IPS-NIHi7 (cell line): ENCODE results near the gene MAPK12.
"Not testable (repeated sequence)": the region's sequence is repeated elsewhere in the genome, so short reads cannot be mapped to it uniquely, and the experiment has no call there.

ENCODE experiments used
- DNase-seq: peaks from one replicate; pipeline ENCODE4 v3.0.0; 2012; ENCODE audit warnings: mixed read lengths; ENCODE audit errors: extremely low spot score

The MAPK12 gene

DNA sequence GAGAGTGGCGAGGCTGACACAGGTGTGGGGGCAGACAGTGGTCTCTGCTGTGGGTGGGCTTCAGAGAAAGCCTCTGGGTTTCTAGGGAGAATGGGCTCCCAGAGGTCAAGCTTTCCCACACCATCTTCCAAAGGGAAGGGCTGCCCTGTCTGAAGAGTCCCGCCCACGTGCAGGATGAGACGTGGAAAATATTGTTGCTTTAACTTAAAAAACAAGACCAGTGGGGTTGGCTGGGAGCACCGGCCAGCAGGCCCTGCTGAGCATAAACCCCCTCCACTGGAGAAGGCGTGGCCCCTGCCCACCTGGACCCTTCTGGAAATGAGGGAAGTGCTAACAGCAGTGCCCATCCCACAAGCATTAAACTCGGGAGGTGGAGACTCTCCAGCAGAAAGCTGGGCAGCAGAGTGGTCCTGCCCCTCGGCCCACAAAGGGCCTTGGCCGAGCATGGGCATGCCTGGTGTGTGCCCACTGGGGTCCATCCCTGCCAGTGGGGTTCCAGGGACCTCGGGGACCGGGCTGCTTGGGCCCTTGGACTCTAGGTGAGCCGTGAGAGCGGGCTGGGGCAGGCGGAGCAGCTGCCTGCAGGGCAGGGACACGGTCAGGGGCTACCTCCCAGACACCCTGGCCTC lies 45.3 kb downstream of the MAPK12 start:
- DNase-seq = no peak

DNA sequence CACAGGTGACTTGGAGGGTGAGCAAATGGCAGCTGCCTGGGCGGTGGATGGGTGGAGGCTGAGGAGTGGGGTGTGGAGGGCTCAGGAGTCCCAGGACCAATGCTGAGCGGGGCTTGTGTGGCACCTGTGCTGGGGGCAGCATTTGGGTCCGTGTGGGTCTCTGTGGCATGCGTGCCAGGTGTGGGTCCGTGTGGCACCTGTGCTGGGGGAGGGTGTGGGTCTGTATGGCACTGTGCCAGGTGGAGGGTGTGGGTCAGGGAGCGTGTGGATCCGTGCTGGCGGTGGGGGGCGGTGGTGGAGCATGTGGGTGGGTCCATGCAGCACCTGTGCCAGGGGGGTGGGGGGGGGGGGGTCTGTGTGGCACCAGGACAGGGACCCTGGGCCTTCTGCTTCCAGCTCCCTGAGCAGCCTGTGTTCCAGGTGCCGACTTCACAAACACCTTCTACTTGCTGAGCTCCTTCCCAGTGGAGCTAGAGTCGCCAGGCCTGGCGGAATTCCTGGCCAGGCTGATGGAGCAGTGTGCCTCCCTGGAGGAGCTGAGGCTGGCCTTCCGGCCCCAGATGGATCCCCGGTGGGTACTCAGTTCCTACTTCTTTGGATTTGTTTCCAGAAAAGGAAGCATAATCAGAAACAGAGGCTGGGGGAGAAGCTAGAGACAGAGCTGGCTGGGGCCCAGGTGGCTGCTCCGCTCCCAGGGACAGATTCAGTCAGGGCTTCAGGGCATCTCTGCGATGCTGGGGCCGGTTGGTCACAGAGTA lies 46.0 kb downstream of the MAPK12 start:
- no peak for DNase-seq

DNA sequence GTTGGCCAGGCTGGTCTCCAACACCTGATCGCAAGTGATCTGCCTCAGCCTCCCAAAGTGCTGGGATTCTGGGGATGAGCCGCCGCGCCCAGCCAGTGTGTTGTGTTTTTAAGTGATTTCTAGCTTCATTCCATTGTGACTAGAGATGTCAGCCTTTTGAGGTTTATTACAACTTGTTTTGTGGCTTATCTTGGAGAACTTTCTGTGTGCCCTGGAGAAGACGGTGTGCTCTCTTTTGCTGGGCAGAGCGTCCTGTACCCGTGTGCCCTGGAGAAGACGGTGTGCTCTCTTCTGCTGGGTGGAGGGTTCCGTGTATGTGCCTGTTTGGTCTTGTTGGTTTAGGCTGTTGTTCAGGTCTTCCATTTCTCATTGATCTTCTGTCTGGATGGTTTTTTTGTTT lies 48.2 kb downstream of the MAPK12 start:
- no peak for DNase-seq

GRCh38 chr22:50211147-50211546 lies 50.3 kb downstream of the MAPK12 start:
- no peak for DNase-seq

DNA sequence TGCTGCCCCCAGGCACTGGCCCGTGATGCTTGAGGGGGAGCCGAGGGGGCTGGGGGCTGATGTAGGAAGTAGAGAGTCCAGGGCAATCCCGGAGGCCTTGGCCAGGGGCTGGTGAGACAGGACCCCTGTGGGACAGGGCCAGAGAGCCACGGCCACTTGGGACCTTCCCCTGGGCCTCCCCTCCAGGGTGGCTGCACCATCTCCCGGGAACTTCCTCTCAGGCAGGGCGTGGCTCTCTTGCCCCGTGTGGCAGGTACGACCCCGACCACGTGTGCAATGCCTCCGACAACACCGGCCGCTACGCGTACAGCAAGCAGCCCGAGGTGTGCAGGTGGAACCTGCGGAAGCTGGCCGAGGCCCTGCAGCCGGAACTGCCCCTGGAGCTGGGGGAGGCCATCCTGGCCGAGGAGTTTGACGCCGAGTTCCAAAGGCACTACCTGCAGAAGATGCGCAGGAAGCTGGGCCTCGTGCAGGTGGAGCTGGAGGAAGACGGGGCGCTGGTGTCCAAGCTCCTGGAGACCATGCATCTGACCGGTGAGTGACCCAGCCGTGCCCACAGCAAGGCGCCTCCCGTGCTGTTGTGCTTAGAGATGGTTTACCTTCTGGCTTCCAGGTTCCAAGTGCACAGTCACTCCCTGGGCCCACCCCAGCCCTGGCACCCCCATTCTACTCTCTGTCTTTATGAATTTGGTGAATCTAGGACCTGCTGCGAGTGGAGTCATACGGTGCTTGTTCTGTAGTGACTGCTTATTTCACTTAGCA lies 50.9 kb downstream of the MAPK12 start:
- no peak for DNase-seq

- DNase-seq = peak; percentile 75
These were observed 51.6 kb downstream of the MAPK12 start for GRCh38 chr22:50209893-50210292.

- DNase-seq = no peak
These were observed 52.3 kb downstream of the MAPK12 start for GRCh38 chr22:50208939-50209892.

- DNase-seq = no peak
These were observed 53.0 kb downstream of the MAPK12 start for GRCh38 chr22:50208430-50208938.

DNA sequence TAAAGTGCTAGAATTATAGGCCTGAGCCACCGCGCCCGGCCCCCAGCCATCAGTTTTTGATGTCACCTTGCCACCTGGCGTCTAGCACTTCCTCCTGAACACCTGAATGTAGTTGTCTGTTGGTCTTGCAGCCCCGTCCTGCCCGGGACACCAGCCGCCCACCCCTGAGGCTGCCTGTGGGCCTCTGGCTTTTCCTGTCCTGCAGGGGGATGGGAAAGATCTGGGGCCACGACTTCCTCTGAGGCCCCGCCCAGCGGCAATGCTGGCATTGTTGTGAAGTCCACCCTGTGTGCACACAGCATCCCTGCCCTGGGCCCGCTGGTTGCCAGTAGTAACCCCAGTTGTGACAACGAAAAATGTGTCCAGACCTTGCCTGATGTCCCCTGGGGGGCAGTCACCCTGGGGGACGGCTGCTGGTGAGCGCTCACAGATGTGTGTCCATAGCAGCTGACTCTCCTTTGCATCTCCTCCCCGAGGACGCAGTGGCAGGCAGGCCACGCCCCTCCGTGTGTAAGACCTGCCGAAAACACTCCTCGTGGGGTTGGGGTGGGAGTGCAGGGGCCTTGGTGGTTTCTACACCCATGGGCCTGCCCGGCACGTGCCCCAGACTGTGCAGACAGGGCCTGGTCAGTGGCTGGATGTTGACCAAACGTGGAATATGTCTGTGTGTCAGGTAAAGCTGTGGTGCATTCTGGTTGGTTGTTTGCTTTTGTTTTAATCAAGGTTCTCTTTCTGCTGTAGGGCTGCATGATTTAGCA lies 53.9 kb downstream of the MAPK12 start:
- DNase-seq = no peak

DNA sequence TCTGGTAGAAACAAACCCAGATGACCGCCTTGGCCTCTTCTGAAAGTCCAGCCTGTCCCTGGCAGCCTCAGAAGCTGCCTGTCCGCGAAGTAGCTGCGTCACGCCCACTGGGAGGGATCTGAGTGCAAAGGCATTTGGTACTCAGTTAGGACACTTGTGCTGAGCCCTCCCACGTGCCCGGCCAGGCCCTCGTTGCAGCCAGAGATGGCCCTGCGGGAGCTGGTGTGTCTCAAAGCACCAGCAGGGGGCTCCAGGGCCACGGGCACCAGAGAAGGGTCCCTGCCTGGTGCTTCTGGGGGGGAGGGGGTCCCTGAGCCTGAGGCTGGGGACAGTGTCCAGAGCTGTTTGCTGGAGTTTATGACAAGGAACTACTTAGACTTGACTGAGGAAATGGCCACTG lies 54.9 kb downstream of the MAPK12 start:
- DNase-seq = peak; percentile 83

DNA sequence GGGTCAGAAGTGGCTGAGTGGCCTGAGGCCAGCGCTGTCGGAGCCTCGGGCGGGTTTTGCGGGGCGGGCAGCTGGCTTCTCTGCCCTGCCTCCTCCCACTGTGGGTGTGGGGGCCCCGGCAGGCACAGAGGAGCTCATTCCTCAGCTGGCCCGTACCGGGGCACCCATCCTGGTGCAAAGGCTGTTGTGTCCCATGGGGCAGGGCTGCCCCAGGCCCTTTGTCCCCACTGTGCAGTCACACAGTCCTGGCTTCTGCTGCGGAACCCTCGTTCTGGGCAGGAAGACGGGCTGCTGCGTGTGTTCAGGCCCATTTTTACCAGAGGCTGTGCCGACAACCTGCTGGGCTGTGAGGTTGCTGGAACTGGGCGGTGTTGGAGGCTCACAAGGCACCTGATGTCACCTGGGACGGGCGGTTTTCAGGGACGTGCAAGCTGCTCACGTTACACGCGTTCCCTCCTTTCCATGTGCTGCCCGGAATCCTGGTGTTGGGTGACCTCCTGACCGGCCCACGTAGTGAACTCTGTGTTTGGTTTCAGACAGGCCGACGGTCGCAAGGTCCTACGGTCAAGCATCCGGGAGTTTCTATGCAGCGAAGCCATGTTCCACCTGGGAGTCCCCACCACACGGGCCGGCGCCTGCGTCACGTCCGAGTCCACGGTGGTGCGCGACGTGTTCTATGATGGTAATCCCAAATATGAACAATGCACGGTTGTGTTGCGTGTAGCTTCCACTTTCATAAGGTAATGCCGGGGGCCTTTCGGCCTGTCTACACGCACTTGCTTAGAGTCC lies 55.5 kb downstream of the MAPK12 start:
- DNase-seq = no peak

DNA sequence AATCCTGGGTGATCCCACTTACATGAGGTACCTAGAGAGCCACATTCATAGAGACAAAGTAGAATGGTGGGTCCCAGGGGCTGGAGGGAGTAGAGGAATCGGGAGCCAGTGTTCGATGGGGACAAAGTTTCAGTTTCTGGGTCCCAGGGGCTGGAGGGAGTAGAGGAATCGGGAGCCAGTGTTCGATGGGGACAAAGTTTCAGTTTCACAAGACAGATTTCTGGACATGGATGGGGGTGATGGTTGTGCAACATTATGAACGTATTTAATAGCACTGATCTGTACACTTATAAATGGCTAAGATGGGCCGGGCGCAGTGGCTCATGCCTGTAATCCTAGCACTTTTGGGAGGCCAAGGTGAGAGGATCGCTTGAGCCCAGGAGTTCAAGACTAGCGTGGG lies 56.5 kb downstream of the MAPK12 start:
- not testable (repeated sequence) for DNase-seq

DNA sequence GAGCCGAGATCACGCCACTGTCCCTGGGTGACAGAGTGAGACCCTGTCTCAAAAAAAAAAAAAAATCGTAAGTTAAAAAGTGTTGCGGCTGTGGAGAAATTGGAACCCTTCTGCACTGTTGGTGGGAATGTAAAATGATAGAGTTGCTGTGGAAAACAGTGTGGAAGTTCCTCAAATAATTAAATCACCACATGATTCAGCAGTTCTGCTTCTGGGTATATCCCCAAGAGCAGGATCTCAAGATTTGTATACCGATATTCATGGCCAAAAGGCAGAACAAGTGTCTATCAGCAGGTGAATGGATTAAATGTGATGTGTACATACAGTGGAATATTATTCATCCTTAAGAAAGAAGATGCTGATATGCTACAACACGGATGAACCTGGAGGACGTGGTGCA lies 56.9 kb downstream of the MAPK12 start:
- DNase-seq = no peak

DNA sequence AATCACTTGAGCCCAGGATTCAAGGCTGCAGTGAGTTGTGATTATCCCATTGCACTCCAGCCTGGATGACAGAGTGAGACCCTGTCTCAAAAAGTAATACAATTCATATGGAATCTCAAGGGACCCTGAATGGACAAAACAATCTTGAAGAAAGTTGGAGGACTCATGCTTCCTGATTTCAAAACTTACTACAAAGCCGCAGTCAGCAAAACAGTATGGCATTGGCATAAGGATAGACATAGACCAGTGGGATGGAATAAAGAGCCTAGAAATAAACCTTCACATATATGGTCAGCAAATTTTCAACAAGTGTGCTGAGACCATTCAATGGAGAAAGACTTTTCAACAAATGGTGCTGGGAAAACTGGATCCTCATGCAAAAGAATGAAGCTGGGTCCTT lies 58.2 kb downstream of the MAPK12 start:
- no peak for DNase-seq
